Stimulated activated CD4-positive, alpha-beta T cell treated with anti-CD3 and anti-CD28 coated beads, Interleukin-1b, Interleukin-23, amount 100 ng/mL, for 24 hours (primary cell): ENCODE measurements around the gene ZNF536.
"Not testable (repeated sequence)": the region's sequence is repeated elsewhere in the genome, so short reads cannot be mapped to it uniquely, and the experiment has no call there.

Source experiments
- DNase-seq, 4 experiments: peaks; one replicate each; pipeline ENCODE4 v3.0.0-alpha.2; 2020; ENCODE audit warnings: low read depth in 4 of 4, low spot score in 1 of 4

The ZNF536 gene

DNA sequence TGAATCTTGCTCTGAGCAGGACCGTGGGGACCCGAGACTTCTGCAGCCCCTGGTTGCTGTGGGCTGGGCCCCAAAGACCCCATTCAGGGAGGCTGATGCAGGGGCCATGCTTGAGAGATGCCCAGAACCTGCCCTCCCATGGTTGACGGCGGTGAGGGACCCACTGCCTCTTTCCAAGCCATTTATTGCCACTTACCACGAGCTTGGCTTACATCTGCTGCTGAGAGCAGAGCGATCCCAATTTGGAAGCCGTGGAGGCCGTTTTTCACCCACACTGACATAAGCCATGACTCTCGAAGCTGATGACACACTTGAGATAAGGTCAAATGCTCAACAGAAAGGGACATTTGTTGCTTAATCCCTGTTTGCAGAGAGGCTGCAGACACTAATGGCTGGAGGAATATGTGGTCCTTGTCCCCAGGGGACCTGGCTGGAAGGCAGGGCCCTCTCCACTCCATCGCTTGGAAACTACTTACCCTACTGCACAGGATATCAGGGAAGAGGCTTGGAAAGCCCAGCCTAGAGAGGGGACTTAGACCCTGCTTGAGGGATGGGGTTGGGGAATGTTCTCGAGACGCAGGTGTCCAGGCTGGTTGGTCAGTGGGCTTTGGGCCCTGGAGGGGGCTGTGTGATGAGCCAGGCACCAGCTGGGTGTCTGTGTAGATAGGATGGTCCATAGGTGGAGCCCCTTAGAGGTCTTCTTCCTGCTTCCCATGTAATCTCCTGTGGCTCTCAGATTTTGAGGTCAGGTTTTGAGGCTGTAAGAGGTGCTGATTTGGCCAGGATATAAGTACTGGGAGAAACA, 15.3 kb downstream of the ZNF536 start:
- no peak for DNase-seq

DNA sequence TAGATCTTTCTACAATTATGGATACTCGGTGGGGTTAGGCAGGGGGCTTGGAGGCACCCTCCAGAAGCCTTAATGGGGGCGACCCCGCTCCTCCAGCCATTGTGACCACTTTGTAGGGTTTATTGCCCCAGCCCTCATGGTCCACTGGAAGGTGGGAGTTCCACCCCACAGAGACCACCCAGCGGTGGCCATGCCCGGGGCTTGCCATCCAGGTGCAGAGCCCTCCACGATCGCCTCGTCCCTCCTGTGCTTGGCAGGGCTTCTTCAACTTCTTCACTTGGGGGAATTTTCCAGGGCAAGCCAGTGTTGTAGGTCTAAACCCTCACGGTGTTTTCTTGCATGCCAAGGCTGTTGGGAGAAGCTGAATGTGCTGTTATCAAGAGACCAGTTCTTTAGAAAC, 16.1 kb downstream of the ZNF536 start:
- no peak for DNase-seq

DNA sequence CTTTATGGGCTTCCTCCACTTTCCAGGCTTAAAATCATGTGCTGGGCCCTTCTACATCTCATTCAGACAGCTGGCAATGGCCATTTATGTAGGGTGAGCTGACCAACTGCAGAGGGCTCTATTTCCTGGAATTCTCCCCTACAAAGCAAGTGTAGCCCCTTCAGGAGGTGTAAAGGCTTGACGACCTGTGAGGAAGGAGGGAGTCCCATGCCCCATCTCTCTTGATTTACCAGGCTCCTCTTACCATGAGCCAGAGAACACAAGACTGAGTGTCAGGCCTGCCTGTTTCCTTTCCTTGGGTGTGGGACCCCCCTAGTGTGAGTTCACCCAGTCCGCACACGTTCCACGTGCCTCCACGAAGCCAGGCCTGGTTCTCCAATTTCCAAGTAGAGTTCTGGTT, 16.6 kb downstream of the ZNF536 start:
- DNase-seq, result no peak

DNA sequence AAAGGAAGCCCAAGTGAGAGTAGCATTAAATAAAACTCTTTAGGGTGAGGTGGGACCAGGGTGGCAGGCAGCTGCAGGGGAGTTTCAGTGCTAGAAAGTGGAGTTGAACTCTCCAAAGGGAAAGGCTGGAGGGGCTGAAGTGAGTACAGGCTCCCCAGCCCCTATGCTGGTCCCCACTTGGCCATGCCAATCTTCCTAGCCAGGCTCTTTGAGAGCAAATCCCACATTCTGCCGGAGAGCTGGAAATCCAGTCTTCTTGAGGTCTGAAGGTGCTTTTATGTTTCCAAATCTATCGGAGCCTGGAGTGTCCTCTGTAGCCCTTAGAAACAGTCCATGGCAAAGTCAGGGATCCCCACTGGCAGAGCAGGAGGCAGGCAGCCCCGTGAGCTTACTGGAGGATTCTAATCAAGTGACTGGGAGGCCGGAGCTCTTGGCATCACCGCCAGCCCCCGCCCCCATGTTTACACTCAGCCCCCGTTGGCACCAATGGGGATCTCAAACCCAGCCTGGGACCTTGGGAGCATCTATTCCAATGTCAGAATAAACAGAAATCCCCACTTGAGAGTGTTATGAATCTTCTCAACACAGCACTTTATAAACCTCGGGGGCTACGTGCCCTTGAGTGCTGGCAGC, 18.3 kb downstream of the ZNF536 start:
- no peak for DNase-seq

DNA sequence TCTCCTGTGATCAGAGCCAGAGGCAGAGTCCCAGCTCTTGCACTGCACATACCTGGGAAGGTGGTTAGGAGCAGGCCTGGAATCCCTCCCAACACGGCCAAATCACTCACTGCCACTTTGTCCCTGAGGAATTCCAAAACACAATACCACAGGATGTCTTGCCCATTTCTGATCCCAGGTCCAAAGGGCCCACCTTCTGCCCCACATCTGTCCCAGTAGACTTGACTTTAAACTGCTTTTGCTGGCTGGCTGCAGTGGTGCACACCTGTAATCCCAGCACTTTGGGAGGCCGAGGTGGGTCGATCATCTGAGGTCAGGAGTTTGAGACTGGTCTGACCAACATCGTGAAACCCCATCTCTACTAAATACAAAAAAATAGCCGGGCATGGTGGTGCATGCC, 18.9 kb downstream of the ZNF536 start:
- DNase-seq, result no peak

DNA sequence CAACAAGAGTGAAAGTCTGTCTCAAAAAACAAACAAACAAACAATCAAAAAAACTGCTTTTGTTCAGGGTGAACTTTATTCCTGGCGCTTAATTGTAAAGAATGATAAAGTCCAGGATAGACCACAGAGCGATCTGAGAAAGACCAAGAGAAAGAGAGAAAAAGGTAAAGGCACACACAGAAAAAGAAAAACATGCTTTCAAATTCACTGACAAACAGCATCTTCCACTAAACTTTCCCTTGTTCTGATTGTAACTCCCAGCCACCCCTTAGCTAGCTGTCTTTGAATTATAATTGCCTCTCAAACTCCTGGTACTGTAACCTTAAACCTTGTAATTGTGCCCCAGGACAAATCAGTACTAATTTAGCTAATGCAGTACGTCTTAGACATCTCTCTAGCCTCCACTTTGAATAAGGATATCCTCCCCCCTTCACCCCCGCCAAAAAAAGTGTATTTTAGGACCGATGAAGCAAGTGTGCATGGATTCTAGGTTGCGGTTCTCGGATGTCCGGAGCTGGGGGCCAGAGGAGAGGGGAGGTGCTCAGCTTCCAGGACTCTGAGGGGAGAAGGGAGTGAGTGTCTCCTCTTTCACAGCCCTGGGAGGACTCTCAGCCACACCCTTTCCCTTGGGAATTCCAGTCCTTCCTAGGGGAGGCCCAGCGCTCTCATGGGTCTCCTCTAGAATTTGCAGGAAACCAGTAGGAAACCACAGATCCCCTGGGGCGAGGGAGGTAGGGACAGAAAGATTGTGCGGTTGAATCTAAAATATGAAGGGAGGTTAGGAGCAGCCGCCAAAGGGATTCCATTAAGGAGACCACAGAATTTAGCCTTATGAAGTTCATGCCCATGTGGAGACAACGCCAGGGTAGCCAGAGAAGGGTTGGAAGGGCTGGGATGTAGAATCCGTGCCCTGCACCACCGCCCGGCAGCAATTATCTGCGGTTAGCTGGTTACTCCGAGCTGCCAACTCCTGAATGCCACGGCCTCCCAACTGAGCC, 19.7 kb downstream of the ZNF536 start:
- DNase-seq, result no peak

DNA sequence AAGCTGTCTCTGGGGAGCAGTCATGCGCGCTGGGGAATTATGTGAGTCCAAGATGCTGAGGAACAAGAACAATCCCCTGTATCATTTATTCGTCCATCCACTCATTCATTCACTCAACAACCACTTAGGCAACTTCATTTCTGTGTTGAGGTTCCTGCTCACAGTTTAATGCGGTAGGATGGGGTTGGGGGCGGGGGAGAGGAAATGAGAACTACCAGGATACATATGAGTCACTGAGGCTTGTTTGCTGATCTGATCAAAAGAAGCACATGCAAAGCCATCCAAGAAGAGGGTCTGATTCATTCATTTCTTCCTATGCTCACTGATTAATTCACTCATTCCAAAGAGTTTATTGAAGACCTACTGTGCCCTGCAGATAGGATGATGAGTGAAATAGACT, 20.9 kb downstream of the ZNF536 start:
- no peak for DNase-seq

DNA sequence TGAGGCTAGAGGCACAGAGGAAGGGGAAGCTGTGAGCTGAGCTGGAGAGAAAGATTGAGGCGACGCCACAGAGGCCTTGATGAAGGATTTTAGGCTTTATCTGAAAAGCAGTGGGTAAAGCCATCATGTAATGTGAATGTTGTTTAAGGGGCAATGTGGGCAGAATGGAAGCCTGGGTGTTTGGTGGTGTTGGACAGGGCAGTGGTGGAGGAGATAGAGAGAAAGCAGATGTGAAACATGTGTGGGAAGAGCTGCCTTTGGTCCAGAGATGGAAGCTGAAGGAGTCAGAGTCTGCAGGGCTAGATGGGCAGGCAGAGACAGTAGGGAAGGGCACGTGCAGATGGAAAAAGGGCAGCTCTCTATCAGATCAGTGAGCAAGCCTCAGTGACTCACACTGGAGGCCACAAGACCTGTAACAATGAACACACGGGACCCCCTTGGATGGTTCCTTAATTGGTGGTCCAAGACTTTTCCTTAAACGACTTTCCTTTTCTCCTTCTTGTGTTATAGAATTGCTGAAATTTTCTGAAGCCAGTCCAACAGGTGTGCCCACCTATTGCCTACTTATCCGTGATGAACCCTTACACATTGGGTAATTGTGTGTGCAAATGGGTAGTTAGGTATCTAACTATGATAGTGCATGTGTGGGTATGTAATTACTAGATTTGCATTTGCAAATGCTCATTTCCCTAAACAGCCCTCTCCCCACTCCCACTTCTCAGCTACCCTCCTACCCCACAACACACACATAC, 21.7 kb downstream of the ZNF536 start:
- no peak for DNase-seq

DNA sequence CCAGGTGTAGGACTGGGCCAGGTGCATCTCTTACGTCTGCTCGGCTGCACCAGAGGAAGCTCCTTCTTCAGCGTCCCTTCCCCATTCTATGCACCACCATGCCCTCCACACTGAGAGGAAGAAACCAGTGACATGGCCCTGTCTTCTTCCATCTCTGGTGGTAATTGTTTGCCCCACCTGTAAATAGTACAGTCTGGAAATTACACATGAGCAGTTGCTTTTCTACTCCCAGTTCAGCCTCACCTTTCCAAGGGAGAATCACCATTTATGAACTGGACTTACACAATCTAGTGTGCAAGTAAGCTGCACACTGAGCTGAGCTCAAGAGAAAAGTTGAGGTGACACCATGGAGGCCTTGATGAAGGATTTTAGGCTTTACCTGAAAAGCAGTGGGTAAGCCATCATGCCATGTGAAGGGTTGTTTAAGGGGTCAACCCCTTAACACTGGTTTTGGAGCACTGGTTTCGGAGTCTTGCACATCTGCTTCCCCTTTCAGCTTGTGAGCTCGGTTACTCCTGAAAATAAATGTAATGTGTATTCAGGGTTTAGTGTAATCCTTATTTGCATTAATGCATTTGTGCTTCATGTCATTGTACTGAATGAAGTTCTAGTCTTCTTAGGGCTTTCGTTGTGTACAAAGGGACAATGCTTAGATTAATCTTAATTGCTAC, 22.4 kb downstream of the ZNF536 start:
- no peak for DNase-seq

DNA sequence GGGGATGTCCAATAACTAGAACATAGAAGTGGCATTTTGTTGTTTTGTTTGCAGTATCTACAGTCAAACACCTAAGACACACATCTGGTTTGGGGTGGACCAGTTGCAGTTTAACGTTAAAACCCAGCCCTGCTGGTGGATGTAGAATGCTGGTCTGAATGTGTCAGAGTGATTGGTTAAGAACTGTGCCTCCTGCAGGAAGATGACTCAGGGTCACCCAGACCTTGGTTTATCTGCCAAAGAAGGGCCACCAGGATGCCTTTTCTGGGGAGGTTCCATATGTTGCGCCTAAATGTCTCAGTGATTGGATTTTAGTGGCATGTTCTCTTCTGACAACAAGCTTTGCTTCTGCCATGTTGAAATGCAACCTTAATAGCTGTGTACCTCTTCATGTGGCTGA, 23.1 kb downstream of the ZNF536 start:
- no peak for DNase-seq

DNA sequence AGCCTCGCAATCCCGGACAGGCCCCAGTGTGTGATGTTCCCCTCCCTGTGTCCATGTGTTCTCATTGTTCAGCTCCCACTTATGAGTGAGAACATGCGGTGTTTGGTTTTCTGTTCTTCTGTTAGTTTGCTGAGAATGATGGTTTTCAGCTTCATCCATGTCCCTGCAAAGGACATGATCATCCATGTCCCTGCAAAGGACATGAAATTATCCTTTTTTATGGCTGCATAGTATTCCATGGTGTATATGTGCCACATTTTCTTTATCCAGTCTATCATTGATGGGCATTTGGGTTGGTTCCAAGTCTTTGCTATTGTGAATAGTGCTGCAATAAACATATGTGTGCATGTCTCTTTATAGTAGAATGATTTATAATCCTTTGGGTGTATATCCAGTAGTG, 26.4 kb downstream of the ZNF536 start:
- DNase-seq, result not testable (repeated sequence)

DNA sequence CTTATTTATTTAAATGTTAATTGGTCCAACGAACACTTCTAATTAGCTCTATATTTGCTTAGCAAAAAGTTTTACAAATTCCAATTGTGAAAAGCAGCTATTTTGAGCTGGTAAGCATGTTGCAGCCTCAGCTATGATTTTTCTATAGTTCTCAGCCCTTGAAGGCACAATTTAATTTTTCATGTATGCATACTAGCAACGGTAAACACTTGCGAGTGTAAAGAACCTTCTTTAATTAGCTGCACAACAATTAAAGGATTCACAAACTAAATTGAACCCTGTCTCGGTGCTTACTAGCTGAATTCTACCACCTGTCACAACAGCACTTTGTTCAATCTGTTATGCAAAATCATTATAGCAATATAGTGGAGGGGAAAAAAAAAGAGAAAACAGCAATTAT, 29.8 kb downstream of the ZNF536 start:
- no peak for DNase-seq

DNA sequence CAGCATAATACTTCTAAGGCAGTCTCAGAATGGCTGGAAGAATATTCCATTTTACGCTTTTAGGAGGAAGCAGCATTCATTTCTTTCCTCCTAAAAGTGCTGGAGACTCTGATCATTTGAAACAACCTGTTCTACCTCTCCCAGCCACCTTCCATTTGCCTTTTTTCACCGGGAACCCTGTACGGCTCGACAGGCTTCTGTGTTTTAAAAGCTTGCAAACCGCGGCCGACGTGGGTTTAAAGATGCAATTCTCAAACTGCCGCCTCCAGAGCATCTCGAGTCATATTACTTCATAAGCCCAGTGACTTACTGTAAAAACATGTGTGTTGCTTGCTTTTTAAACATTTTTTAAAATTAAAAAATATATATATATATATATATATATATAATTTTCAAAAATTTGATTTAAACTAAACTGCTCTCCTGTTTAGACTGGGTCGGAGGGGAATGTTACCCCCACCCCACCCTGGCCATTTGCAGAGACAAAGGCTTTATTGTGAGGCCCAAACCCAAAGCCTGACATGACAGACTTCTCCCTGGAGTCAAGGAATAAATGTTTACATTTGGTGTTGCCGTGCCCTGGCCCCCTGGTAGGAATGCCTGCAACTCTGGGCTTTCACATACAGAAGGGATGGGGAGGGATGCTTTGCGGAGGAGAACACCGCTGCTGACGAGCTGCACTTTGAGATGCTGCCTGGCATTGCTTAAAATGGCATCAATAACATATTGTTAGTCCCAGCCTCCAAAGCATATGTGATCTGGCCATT, 30.4 kb downstream of the ZNF536 start:
- DNase-seq, result no peak

DNA sequence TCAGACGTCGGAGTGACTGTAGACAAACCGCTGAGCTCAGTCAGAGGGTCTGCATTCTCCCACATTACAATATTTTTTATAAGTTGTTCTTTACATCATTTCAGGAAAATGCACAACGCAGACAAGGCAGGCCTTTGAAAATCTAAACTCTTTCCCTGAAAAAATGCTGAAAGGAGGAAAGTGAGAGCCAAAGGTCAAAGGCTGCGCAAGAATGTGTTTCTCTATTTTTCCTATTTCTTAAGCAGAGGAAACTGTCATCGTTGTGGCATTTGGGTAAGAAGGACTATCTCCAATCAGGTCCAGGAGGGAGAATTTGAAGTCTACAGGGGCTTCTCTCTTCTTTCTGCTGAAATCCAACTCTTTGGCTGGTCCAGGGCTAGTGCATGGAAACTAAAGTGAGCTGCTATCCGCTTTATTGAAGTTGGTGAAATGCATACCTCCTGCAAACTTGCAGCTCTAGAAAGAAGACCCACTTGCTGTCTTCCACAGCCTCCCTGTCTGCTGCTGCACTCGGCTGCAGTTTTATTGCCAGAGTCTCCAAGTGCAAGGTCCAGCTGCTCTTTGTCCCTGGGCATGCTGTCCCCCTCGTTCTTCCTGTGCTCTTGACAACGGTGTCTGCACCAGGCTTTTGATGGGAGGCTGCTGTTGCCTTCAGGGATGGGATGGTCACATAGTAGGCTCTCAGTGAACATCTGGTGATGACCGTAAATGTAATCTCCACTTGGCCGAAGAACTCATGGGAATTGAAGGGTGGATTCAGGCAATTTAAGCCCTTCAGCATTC, 31.2 kb downstream of the ZNF536 start:
- DNase-seq, result no peak

DNA sequence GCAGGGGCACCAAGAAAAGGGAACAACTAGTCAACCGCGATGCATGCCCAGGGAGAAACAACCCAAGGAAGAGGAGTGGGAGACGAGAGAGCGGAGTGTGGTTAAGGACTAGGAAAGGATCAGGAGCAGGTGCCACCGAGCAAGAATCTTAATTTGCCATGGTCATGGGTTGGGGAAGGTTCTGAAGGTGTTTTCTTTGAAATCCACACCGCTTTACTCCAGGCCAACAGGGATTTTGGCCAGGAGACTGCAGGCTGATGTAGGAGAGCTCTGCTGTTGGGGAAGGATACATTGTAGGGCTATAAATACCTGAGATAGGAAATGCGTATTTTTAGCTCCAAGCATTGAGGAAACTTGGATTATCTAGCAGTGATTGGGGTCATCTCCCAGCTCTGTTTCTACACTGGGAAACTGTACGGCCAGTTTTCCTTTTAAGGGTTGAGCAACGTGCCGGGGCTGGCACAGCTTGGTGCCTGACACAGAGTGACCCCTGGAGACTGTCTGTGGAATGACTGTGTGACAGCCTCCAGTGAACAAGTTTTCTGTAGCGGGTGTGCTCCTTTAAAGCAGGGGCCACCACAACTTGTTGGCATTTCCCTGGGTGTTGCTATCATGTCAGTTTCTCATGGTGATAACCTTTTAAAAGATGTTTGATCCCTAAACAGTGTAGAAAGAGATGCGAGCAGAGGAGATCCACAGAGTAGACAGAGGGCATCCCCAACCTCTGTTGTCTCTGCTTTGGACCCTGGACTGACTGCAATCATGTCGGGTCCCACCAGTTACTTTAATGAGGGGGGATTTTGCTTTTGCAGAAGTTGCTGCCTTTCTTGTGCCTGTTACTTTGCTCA, 34.3 kb downstream of the ZNF536 start:
- DNase-seq, result no peak

DNA sequence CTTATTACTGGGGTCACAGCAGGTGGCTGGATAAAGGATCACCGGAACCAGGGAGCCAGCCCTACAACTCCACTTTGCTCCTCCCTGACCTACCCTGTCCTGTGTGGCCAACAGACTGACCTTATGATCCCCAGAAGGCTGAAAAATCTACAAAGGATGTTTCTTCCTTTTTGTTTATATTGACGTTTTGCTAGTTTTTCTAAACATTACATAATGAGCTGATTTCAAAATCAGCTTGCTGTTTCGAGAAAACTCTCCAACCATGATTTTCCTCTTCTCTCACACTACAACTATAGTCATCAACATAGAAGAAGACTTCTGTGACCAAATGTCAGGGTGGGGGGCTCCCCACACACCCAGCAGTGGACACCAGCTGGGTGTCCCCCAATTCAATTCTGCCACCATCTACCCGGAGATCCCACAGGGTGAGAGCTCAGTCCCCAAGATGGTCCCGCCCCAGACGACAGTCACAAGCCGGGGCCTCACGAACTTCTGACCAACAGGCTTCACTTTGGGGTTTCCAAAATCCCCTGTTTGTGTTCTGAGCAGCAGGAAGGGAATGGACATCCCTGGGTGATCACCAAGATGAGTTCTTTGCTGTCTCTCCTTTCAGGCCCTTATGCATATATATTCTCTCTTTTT, 35.0 kb downstream of the ZNF536 start:
- DNase-seq, result no peak

DNA sequence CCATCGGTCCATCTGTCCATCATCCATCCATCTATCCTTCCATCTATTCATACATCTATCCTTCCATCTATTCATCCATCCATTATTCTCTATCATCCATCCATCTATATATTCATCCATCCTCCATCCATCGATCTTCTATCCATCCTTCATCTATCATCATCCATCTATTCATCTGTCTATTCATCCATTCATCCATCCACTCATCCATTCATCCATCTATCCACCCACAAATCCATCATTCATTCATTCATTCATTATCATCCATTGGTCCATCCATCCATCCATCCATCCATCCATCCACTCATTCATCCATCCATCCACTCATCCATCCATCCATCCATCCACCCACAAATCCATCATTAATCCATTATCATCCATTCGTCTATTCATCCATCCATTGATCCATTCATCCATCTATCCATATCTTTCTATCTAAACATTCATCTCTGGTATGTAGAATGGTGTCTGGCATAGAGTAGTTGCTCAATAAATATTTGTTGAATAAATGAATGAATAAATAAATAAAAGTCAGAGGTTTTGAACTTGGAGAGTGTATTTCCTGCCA, 36.6 kb downstream of the ZNF536 start:
- DNase-seq, result no peak
